Esophagus muscularis mucosa (tissue), 4 donors: Measurements from ENCODE around the gene TMEM44.
"Not testable (repeated sequence)": the region's sequence is repeated elsewhere in the genome, so short reads cannot be mapped to it uniquely, and the experiment has no call there.

Source experiments
- CTCF ChIP-seq, 3 experiments: fragments of 200-600 bp in 2 of 3; fragments of 450-650 bp in 1 of 3; sonication (generic) in 2 of 3; IDR thresholded peaks; one replicate each; pipeline ENCODE4 v1.5.1; 2017 to 2019; ENCODE audit warnings: antibody characterized with exemption in 3 of 3, mild to moderate bottlenecking in 2 of 3, moderate library complexity in 1 of 3
- EP300 ChIP-seq: sonication (generic); formaldehyde crosslinking; IDR thresholded peaks from one replicate; pipeline ENCODE4 v1.6.1; 2017; ENCODE audit warnings: antibody characterized with exemption
- POLR2A ChIP-seq: fragments of 450-650 bp; IDR thresholded peaks from one replicate; pipeline ENCODE4 v1.6.1; 2017; ENCODE audit warnings: antibody characterized with exemption, moderate library complexity, mild to moderate bottlenecking, low read depth
- POLR2AphosphoS5 ChIP-seq, 2 donors: sonication (generic); formaldehyde crosslinking; IDR thresholded peaks; one replicate each; pipeline ENCODE4 v1.6.1; 2017; ENCODE audit warnings: antibody characterized with exemption in 2 of 2

DNA sequence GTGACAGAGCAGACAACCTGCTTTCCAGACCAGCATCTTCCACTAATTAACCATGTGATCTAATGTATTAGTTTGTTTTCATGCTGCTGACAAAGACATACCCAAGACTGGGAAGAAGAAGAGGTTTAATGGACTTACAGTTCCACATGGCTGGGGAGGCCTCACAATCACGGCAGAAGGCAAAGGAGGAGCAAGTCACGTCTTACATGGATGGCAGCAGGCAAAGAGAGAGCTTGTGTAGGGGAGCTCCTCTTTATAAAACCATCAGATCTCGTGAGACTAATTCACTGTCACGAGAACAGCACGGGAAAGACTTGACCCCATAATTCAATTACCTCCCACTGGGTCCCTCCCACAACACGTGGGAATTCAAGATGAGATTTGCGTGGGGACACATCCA is 27.9 kb downstream of the TMEM44 start:
- TF ChIP-seq EP300; CTCF (IDR thresholded peaks at IDR 0.05); POLR2AphosphoS5 (IDR thresholded peaks at IDR 0.05); POLR2A: not testable (repeated sequence)
